Measurements from ENCODE around the gene PLXNA3.
"Not testable (repeated sequence)": the region's sequence is repeated elsewhere in the genome, so short reads cannot be mapped to it uniquely, and the experiment has no call there.

The PLXNA3 gene

GRCh38 chrX:154494715-154495114, 36.6 kb downstream of the PLXNA3 start:
- Histone ChIP-seq H3K9ac (ENCODE audit: low read depth in 1 of 2, low read length in 2 of 2) (no peak overlapping the region), H3K9me3 (ENCODE audit: control insufficient read depth in 2 of 2, low read length in 2 of 2) (no peaks in the 10 kb centered on the region), H3K4me1 (ENCODE audit: control insufficient read depth in 2 of 2, insufficient read depth in 2 of 2, low read length in 2 of 2) (peaks cover 1 to 3% of the 10 kb centered on the region in 2 donors), H3K4me3 (ENCODE audit: low read length in 2 of 2) (no peak overlapping the region), H3K27ac (ENCODE audit: low read depth in 2 of 2, low read length in 2 of 2) (no peak overlapping the region), H3K36me3 (ENCODE audit: control insufficient read depth in 2 of 2, insufficient read depth in 2 of 2, low read length in 2 of 2) (no peaks in the 10 kb centered on the region), H3K27me3 (ENCODE audit: control insufficient read depth in 2 of 2, insufficient read depth in 2 of 2, low read length in 2 of 2) (no peaks in the 10 kb centered on the region)

GRCh38 chrX:154495472-154495922, 37.4 kb downstream of the PLXNA3 start:
- Histone ChIP-seq H3K36me3 (ENCODE audit: control insufficient read depth in 2 of 2, insufficient read depth in 2 of 2, low read length in 2 of 2) (no peaks in the 10 kb centered on the region), H3K9me3 (ENCODE audit: control insufficient read depth in 2 of 2, low read length in 2 of 2) (no peaks in the 10 kb centered on the region), H3K4me3 (ENCODE audit: low read length in 2 of 2) (no peak overlapping the region), H3K9ac (ENCODE audit: low read depth in 1 of 2, low read length in 2 of 2) (no peak overlapping the region), H3K27ac (ENCODE audit: low read depth in 2 of 2, low read length in 2 of 2) (no peak overlapping the region), H3K4me1 (ENCODE audit: control insufficient read depth in 2 of 2, insufficient read depth in 2 of 2, low read length in 2 of 2) (no peaks in the 10 kb centered on the region), H3K27me3 (ENCODE audit: control insufficient read depth in 2 of 2, insufficient read depth in 2 of 2, low read length in 2 of 2) (no peaks in the 10 kb centered on the region)

GRCh38 chrX:154496591-154497137, 38.6 kb downstream of the PLXNA3 start:
- not testable (repeated sequence) for H3K4me3 ChIP-seq (ENCODE audit: low read length in 2 of 2); H3K36me3 ChIP-seq (ENCODE audit: control insufficient read depth in 2 of 2, insufficient read depth in 2 of 2, low read length in 2 of 2); H3K9ac ChIP-seq (ENCODE audit: low read depth in 1 of 2, low read length in 2 of 2); H3K27me3 ChIP-seq (ENCODE audit: control insufficient read depth in 2 of 2, insufficient read depth in 2 of 2, low read length in 2 of 2); H3K9me3 ChIP-seq (ENCODE audit: control insufficient read depth in 2 of 2, low read length in 2 of 2); H3K27ac ChIP-seq (ENCODE audit: low read depth in 2 of 2, low read length in 2 of 2); H3K4me1 ChIP-seq (ENCODE audit: control insufficient read depth in 2 of 2, insufficient read depth in 2 of 2, low read length in 2 of 2)

DNA sequence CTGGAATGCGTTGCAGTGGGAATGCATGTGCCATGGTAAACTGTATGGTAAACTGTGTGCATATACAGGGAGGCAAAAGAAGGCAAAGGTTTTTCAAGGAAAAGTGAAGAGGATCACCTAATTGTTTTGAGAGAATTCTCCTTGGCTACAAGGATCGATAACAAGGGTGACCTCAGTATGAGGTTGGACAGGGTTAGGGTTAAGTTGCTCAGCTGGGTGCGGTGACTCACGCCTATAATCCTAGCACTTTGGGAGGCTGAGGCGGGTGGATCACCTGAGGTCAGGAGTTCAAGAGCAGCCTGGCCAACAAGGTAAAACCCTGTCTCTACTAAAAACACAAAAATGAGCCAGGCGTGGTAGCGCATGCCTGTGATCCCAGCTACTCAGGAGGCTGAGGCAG, 43.3 kb downstream of the PLXNA3 start:
- H3K27ac ChIP-seq (ENCODE audit: low read depth in 2 of 2, low read length in 2 of 2); H3K4me1 ChIP-seq (ENCODE audit: control insufficient read depth in 2 of 2, insufficient read depth in 2 of 2, low read length in 2 of 2); H3K9ac ChIP-seq (ENCODE audit: low read depth in 1 of 2, low read length in 2 of 2); H3K9me3 ChIP-seq (ENCODE audit: control insufficient read depth in 2 of 2, low read length in 2 of 2); H3K36me3 ChIP-seq (ENCODE audit: control insufficient read depth in 2 of 2, insufficient read depth in 2 of 2, low read length in 2 of 2); H3K4me3 ChIP-seq (ENCODE audit: low read length in 2 of 2); H3K27me3 ChIP-seq (ENCODE audit: control insufficient read depth in 2 of 2, insufficient read depth in 2 of 2, low read length in 2 of 2): not testable (repeated sequence)

GRCh38 chrX:154502098-154502497, 44.0 kb downstream of the PLXNA3 start:
- H3K4me3 ChIP-seq (ENCODE audit: low read length in 2 of 2), result no peak overlapping the region
- peaks cover 0 to 2% of the 10 kb centered on the region in 2 donors for H3K27me3 ChIP-seq (ENCODE audit: control insufficient read depth in 2 of 2, insufficient read depth in 2 of 2, low read length in 2 of 2)
- H3K9me3 ChIP-seq (ENCODE audit: control insufficient read depth in 2 of 2, low read length in 2 of 2), result no peaks in the 10 kb centered on the region
- H3K4me1 ChIP-seq (ENCODE audit: control insufficient read depth in 2 of 2, insufficient read depth in 2 of 2, low read length in 2 of 2), result no peaks in the 10 kb centered on the region
- no peak overlapping the region for H3K27ac ChIP-seq (ENCODE audit: low read depth in 2 of 2, low read length in 2 of 2)
- H3K9ac ChIP-seq (ENCODE audit: low read depth in 1 of 2, low read length in 2 of 2), result no peak overlapping the region
- H3K36me3 ChIP-seq (ENCODE audit: control insufficient read depth in 2 of 2, insufficient read depth in 2 of 2, low read length in 2 of 2), result peaks cover 0 to 12% of the 10 kb centered on the region in 2 donors

DNA sequence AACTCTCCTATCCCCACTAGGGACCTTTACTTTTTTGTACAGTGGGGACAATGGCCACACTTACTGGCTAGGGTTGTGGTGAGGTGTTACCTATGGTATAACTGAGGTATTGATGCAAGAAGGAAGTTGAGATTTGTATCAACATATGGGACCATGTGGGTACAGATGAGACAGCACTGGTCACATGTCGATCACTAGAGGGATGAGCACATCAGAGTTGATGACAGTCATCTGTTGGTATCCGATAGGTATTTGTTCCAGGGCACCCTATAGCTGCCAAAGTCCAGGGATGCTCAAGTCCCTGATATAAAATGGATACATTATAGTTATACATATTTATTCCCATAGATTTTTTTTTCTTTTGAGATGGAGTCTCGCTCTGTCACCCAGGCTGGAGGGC, 44.9 kb downstream of the PLXNA3 start:
- Histone ChIP-seq H3K4me3 (ENCODE audit: low read length in 2 of 2) (no peak overlapping the region), H3K36me3 (ENCODE audit: control insufficient read depth in 2 of 2, insufficient read depth in 2 of 2, low read length in 2 of 2) (peaks cover 0 to 13% of the 10 kb centered on the region in 2 donors), H3K4me1 (ENCODE audit: control insufficient read depth in 2 of 2, insufficient read depth in 2 of 2, low read length in 2 of 2) (no peaks in the 10 kb centered on the region), H3K9me3 (ENCODE audit: control insufficient read depth in 2 of 2, low read length in 2 of 2) (no peaks in the 10 kb centered on the region), H3K27me3 (ENCODE audit: control insufficient read depth in 2 of 2, insufficient read depth in 2 of 2, low read length in 2 of 2) (peaks cover 0 to 2% of the 10 kb centered on the region in 2 donors), H3K27ac (ENCODE audit: low read depth in 2 of 2, low read length in 2 of 2) (no peak overlapping the region), H3K9ac (ENCODE audit: low read depth in 1 of 2, low read length in 2 of 2) (no peak overlapping the region)

GRCh38 chrX:154505734-154506133, 47.7 kb downstream of the PLXNA3 start:
- no peak overlapping the region for H3K27ac ChIP-seq (ENCODE audit: low read depth in 2 of 2, low read length in 2 of 2)
- peaks cover 3 to 16% of the 10 kb centered on the region in 2 donors for H3K36me3 ChIP-seq (ENCODE audit: control insufficient read depth in 2 of 2, insufficient read depth in 2 of 2, low read length in 2 of 2)

GRCh38 chrX:154506483-154507332, 48.6 kb downstream of the PLXNA3 start:
- Histone ChIP-seq H3K4me3 (ENCODE audit: low read length in 2 of 2) (no peak overlapping the region), H3K27ac (ENCODE audit: low read depth in 2 of 2, low read length in 2 of 2) (no peak overlapping the region), H3K9ac (ENCODE audit: low read depth in 1 of 2, low read length in 2 of 2) (no peak overlapping the region), H3K36me3 (ENCODE audit: control insufficient read depth in 2 of 2, insufficient read depth in 2 of 2, low read length in 2 of 2) (peaks cover 3 to 16% of the 10 kb centered on the region in 2 donors), H3K9me3 (ENCODE audit: control insufficient read depth in 2 of 2, low read length in 2 of 2) (peaks cover 0 to 2% of the 10 kb centered on the region in 2 donors), H3K4me1 (ENCODE audit: control insufficient read depth in 2 of 2, insufficient read depth in 2 of 2, low read length in 2 of 2) (no peaks in the 10 kb centered on the region), H3K27me3 (ENCODE audit: control insufficient read depth in 2 of 2, insufficient read depth in 2 of 2, low read length in 2 of 2) (peaks cover 0 to 2% of the 10 kb centered on the region in 2 donors)

More at GRCh38 chrX:154505734-154506133, 47.7 kb downstream of the PLXNA3 start:
- H3K4me3 ChIP-seq (ENCODE audit: low read length in 2 of 2), result no peak overlapping the region
- H3K9ac ChIP-seq (ENCODE audit: low read depth in 1 of 2, low read length in 2 of 2), result no peak overlapping the region
- H3K27me3 ChIP-seq (ENCODE audit: control insufficient read depth in 2 of 2, insufficient read depth in 2 of 2, low read length in 2 of 2), result peaks cover 0 to 2% of the 10 kb centered on the region in 2 donors
- peaks cover 0 to 2% of the 10 kb centered on the region in 2 donors for H3K9me3 ChIP-seq (ENCODE audit: control insufficient read depth in 2 of 2, low read length in 2 of 2)
- H3K4me1 ChIP-seq (ENCODE audit: control insufficient read depth in 2 of 2, insufficient read depth in 2 of 2, low read length in 2 of 2), result no peaks in the 10 kb centered on the region

DNA sequence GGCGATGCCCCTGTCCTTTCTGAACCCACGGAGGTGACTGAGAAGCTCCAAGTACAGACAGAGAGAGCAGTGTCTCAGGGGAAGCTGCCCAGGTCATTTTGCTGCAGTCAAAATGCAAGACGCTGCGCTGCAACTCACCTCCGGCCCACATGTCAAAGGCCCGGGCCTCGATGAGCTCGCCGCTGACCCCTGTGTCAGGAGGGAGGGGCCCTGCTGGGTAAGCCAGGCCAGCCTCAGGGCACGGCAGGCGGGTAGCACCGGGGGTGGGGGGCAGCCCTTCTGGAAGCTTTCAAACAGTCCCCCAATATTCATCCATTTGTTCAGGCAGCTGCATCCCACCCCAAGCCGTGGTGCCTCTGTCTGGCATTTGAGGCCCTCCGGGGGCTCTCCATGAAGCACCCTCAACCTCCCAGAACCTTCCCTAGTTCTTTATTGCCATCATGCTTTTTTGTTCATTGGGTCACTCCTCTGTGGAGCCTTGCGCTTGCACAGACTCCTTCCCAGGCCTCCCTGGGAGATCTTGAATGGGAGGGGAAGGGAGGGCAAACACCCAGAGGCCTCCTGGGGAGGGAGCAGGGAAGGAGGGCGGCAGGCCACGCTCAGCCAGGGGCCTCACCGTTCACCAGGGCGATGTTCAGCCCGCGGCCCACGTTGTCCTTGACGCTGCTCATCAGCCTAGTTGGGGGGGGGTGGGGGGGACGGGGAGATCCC, 49.7 kb downstream of the PLXNA3 start:
- no peaks in the 10 kb centered on the region for H3K4me1 ChIP-seq (ENCODE audit: control insufficient read depth in 2 of 2, insufficient read depth in 2 of 2, low read length in 2 of 2)
- H3K9me3 ChIP-seq (ENCODE audit: control insufficient read depth in 2 of 2, low read length in 2 of 2), result peaks cover 0 to 2% of the 10 kb centered on the region in 2 donors
- H3K27ac ChIP-seq (ENCODE audit: low read depth in 2 of 2, low read length in 2 of 2), result no peak overlapping the region
- no peak overlapping the region for H3K4me3 ChIP-seq (ENCODE audit: low read length in 2 of 2)
- peaks cover 3 to 16% of the 10 kb centered on the region in 2 donors for H3K36me3 ChIP-seq (ENCODE audit: control insufficient read depth in 2 of 2, insufficient read depth in 2 of 2, low read length in 2 of 2)
- H3K9ac ChIP-seq (ENCODE audit: low read depth in 1 of 2, low read length in 2 of 2), result no peak overlapping the region
- peaks cover 0 to 2% of the 10 kb centered on the region in 2 donors for H3K27me3 ChIP-seq (ENCODE audit: control insufficient read depth in 2 of 2, insufficient read depth in 2 of 2, low read length in 2 of 2)

DNA sequence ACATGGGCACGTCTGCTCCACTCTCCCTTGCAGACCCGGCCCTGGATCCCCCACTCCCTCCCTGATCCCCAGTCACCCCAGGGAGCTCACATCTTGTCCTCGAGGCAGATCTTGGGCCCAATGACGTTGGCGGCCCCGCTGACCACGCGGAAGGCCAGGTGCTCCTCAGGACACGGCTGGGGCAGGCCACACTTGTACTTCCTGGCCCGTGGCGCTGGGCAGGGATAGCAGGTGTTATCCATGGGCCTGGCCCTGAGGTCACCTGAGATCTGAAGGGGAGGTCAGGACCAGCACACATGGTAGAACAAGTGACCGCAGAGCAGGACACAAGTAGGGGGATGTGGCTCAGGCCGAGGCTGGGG, 50.3 kb downstream of the PLXNA3 start:
- H3K4me3 ChIP-seq (ENCODE audit: low read length in 2 of 2), result no peak overlapping the region
- no peak overlapping the region for H3K27ac ChIP-seq (ENCODE audit: low read depth in 2 of 2, low read length in 2 of 2)
- H3K27me3 ChIP-seq (ENCODE audit: control insufficient read depth in 2 of 2, insufficient read depth in 2 of 2, low read length in 2 of 2), result peaks cover 0 to 2% of the 10 kb centered on the region in 2 donors
- peaks cover 0 to 2% of the 10 kb centered on the region in 2 donors for H3K9me3 ChIP-seq (ENCODE audit: control insufficient read depth in 2 of 2, low read length in 2 of 2)
- no peak overlapping the region for H3K9ac ChIP-seq (ENCODE audit: low read depth in 1 of 2, low read length in 2 of 2)
- H3K4me1 ChIP-seq (ENCODE audit: control insufficient read depth in 2 of 2, insufficient read depth in 2 of 2, low read length in 2 of 2), result no peaks in the 10 kb centered on the region
- peaks cover 3 to 16% of the 10 kb centered on the region in 2 donors for H3K36me3 ChIP-seq (ENCODE audit: control insufficient read depth in 2 of 2, insufficient read depth in 2 of 2, low read length in 2 of 2)
